Suprapubic skin (tissue), 4 donors: ENCODE data around the gene CACNB4.

Experiments used
- POLR2A ChIP-seq, 2 donors: fragments of 450-650 bp; IDR thresholded peaks; one replicate each; pipeline ENCODE4 v1.6.1; 2017; ENCODE audit warnings: antibody characterized with exemption in 2 of 2, mild to moderate bottlenecking in 2 of 2, moderate library complexity in 2 of 2
- POLR2AphosphoS5 ChIP-seq, 3 donors: sonication (generic); formaldehyde crosslinking; IDR thresholded peaks; one replicate each; pipeline ENCODE4 v1.6.1; 2017; ENCODE audit warnings: antibody characterized with exemption in 3 of 3
- TF ChIP-seq, protein P1 (sequence below), 2 donors: fragments of 200-600 bp in 1 of 2; fragments of 450-650 bp in 1 of 2; sonication (generic) in 1 of 2; IDR thresholded peaks; one replicate each; pipeline ENCODE4 v1.5.1; 2016 to 2019; ENCODE audit warnings: antibody characterized with exemption in 2 of 2, mild to moderate bottlenecking in 1 of 2, moderate library complexity in 1 of 2

GRCh38 chr2:152028182-152028862, 70.5 kb downstream of the CACNB4 start:
- TF ChIP-seq, protein P1, sequence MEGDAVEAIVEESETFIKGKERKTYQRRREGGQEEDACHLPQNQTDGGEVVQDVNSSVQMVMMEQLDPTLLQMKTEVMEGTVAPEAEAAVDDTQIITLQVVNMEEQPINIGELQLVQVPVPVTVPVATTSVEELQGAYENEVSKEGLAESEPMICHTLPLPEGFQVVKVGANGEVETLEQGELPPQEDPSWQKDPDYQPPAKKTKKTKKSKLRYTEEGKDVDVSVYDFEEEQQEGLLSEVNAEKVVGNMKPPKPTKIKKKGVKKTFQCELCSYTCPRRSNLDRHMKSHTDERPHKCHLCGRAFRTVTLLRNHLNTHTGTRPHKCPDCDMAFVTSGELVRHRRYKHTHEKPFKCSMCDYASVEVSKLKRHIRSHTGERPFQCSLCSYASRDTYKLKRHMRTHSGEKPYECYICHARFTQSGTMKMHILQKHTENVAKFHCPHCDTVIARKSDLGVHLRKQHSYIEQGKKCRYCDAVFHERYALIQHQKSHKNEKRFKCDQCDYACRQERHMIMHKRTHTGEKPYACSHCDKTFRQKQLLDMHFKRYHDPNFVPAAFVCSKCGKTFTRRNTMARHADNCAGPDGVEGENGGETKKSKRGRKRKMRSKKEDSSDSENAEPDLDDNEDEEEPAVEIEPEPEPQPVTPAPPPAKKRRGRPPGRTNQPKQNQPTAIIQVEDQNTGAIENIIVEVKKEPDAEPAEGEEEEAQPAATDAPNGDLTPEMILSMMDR (IDR thresholded peaks at IDR 0.05) = no peak
- no peak for TF ChIP-seq POLR2A (IDR thresholded peaks at IDR 0.05)
- no peak for TF ChIP-seq POLR2AphosphoS5 (IDR thresholded peaks at IDR 0.05)
